DMS79 treated with DMSO at 0.1 percent for 48 hours (cell line): ENCODE data around the gene PREB.

Experiments
- DNase-seq: peaks from one replicate; lab custom pipeline; 2025; lab: John Stamatoyannopoulos, UW

The PREB gene

DNA sequence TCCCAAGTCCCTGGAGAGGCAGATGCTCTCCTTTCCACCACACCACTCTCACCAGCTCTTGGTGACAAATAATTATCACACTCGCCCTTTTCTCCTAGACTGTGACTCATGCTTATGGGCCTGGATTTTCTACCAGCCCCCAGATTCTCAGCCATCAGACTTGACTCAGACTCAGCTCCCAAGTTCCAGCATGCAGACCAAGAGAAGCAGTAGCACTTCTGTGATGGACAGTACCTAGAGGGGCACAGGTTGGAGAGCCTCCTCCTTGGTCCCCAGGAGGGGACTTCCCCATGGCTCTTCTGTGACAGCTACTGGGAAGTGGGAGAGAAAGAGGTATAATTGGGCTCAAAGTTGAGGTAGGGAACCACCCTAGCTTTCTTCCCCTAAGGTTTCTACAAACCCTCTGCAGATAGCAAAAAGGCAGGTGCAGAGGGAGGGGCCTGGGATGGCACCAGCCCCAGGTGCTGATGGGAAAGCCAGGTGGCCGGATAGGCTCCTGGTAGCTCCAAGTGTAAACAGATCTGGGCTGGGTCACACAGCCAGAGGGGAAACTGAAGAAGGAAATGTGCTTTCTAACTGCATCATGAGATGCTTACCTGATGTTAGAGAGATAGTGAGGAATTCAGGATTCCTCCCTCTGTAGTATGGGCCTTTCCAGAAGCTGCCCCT lies 18.5 kb upstream of the PREB start:
- DNase-seq = no peak

GRCh38 chr2:27152102-27152795 lies 17.8 kb upstream of the PREB start:
- no peak for DNase-seq

DNA sequence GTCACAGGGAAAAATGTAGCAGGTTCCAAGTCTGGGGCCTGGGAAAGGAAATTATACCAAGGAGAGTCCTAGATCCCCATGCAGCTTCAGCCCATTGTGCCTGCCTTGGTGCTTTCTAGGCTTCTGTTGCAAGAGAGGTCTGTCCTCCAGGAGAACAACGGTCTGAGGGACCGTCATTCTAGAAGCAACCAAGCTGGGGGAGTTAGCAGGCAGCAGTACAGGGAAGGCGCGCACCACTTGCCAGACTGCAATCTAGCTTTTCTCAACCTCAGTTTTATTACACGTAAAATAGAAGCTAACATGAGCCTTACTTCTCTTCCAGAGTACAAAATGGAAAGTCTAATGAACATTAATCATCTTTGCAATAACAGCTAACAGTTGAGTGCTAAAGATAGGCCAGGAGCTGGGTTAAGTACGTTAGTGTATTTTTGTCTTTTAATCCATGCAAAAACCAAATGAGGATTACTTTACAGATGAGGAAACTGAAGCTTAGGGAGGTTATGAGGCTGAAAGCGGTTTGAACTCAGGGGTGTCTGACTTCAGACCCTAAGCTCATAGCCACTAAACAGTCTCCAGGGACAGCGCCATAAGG lies 16.3 kb upstream of the PREB start:
- no peak for DNase-seq

GRCh38 chr2:27149570-27150405 lies 15.4 kb upstream of the PREB start:
- DNase-seq = no peak

DNA sequence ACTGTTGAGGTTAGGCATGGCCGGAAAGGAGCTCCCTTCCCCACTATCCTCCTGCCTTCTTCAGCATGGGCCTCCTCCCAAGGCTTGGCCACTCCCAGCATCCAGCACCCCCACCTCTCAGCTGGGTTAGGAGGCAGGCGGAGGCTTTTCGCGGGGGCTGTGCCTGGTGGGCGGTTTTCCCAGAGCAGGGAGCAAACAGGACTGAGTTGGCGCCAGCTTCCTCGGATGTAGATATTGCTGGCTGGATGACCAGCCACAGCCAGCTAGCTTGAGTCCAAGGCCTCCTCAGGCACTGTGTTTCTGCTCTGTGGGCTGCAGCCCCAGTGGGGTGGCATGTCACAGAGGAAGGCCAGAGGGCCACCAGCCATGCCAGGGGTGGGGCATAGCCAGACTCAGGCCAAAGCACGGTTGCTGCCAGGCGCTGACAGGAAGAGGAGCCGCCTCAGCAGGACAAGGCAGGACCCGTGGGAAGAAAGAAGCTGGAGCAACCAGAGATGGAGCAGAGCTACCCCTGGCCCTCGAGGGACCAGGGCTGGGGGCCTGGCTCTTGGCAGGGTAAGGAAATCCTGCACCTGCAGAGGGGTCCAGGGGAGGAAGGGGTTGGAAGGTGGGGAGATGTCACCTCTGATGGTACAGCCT lies 14.5 kb upstream of the PREB start, which contains the start of gene TCF23:
TSS of gene TCF23 (plus strand) at position 204 of the 639 bp plus-strand sequence. CDS start at position 334, 130 bp downstream.
- no peak for DNase-seq

- DNase-seq = no peak
Measured at GRCh38 chr2:27147935-27148334, 13.5 kb upstream of the PREB start.

DNA sequence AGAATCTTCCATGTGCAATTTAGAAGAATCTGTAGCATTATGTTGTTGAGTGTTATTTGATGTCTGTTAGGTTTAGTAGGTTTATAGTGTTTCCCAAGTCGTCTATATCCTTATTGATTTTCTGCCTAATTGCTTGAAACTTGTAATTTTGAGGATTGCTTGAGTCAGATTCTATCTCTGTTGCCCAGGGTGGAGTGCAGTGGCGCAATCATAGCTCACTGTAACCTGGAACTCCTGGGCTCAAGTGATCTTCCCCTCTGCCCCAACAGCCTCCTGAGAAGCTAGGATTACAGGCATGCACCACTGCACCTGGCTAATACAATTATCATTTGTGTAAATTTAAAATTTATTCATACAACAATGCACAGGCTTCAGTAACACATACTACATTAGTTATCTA lies 11.2 kb upstream of the PREB start:
- no peak for DNase-seq

GRCh38 chr2:27143285-27143684 lies 8.8 kb upstream of the PREB start:
- no peak for DNase-seq

DNA sequence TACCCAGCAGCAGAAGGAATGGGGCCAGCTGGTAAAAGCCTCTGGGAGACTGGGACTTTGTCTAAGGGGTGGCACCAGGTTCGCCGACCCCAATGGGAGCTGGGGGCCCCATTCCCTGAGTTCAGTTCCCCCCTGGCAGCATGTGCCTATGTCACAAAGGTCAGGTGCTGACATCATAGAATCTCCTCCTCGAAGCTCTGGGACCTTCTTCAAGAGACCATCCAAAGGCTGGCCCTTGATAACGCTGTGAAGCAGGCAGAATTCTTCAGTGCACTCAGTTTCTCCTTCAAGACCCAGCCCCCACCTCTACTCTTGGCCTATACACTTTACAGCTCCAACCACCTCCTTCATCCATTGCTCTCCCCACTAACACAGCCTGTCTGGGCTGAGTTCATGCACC lies 4.9 kb upstream of the PREB start, which contains the start of gene PRR30:
TSS of gene PRR30 (minus strand) at position 101 of the 400 bp plus-strand sequence. CDS start 1,081 bp downstream, outside the sequence.
- no peak for DNase-seq

DNA sequence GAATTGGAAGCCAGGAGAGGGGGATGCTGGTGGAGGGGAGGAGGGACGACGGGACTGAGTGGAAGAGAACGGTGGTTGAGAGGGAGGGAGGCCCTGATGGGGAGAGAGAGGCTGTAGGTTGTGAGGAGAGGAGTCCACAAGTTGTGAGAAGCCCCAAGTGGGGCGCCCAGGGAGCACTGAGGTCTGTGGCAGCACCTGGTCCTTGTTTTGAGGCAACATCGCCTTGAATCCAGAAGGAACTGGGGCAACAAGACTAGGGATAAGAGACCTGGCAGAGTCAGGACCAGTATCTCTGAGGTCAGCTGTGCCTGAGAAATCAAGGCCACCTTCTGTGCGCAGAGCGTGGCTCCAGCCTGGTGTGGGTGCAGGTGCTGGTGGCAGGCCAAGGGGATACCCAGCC lies 3.7 kb upstream of the PREB start:
- DNase-seq = no peak

DNA sequence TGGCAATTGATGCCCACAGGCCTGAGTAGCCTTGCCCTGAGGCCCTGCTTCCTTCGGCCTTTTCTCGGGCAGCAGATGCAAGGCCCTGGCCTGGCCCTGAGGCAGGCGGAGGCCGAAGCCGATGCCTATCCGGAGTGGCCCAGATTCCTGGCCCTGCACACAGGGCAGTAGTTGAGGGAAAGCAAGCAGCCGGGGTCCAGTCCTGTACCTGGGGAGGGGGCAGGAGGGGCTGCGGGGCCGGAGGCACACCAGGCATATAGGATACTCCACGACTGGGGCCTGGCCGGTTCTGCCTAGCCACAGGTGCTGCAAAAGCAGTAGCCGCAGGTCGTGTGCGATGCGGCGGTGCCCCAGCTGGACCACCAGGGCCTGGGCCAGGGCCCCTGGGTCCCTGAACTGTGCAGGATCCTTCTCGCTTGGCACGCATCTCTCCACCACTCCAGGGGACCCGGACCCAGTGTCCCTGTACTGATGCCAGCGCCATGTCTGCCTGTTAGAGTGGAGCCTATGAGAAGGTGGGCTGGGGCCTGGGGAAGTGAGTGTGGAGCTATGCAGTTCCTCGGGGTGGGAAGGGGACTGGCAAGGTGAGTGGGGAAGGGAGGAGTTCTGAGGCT lies 3.0 kb upstream of the PREB start:
- DNase-seq = no peak

DNA sequence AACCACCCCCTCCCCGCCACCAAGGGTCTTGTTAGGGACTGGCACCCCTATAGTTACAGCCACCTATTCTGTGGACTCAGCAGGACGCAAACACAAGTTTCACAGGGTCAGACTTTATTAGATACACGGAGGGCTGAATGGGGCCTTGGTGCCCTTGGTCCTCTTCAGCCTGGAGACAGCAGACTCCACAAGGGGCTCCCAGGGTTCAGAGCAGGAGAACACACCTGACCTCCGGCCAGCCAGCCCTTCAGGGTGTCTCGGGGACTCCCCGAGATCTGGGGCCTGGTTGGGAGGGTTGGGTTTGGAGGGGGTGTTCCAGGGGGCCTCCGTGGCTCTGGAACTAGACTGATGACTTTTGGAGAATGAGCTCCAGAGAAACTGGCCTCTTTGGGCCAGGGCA lies 2.3 kb upstream of the PREB start:
- DNase-seq = no peak

- no peak for DNase-seq
Measured at GRCh38 chr2:27135478-27135955, 1.1 kb upstream of the PREB start.

GRCh38 chr2:27134781-27135477 lies 493 bp upstream of the PREB start:
- DNase-seq = no peak

GRCh38 chr2:27133195-27133875 lies 1.1 kb downstream of the PREB start:
- DNase-seq = no peak

DNA sequence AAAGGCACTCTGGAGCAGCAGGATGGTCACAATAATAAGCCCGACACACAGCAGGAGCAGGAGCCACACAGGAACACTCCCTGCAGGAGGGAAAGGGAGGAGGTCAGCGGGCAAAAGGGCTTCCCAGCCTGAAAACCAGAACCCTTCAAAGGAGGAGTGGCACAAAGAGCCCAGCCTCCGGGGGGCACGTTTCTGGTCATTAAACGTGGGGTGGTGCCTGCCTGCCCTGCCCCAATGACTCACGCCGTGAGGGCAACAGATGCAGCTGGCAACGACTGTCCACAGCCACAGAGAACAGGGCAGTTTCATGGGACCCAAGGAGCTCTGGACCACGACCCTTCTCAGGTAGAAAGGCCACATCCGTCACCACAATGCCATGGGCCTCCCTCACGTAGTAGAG lies 3.0 kb downstream of the PREB start:
- DNase-seq = no peak

DNA sequence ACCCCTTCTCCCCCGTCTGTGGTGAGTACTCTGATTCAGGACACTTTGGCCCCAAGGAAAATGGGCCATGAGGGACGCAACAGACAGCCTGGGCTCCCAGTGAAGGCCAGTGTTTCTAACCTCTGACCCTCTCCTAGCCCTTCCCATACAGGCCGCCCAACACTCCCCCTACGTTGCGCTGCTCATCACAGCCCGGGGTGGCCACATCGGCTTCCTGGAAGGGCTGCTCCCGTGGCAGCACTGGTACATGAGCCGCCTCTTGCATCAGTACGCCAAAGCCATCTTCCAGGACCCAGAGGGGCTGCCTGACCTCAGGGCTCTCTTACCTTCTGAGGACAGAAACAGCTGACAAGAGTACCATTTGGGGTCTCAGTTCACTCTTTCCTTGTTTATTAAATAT lies 4.0 kb downstream of the PREB start:
- no peak for DNase-seq

- DNase-seq = no peak
Measured at GRCh38 chr2:27128668-27129571, 5.5 kb downstream of the PREB start.
